GM21528 (cell line): ENCODE measurements around the gene MTG2.

Source experiments
- ATAC-seq: cut with Tn5 transposase; IDR thresholded peaks from one replicate; pipeline ENCODE4 v1.9.1; 2021; ENCODE audit warnings: mild to moderate bottlenecking, moderate library complexity; ENCODE audit not compliant: unreplicated experiment, low FRiP score

MTG2 gene

GRCh38 chr20:62216636-62217566 lies 34.1 kb downstream of the MTG2 start:
- ATAC-seq, result no peak

- no peak for ATAC-seq
These were observed 35.3 kb downstream of the MTG2 start for GRCh38 chr20:62217913-62218773.

- no peak for ATAC-seq
These were observed 36.5 kb downstream of the MTG2 start for GRCh38 chr20:62219101-62219991.

- no peak for ATAC-seq
These were observed 37.3 kb downstream of the MTG2 start, which contains the start of gene HRH3 for GRCh38 chr20:62219992-62220665. HRH3 (minus strand) TSS chr20:62220278; CDS start chr20:62219970, 308 bp downstream.

- ATAC-seq, result no peak
These were observed 38.1 kb downstream of the MTG2 start for GRCh38 chr20:62220666-62221568.

- ATAC-seq, result no peak
These were observed 39.5 kb downstream of the MTG2 start for GRCh38 chr20:62222266-62222850.

- no peak for ATAC-seq
These were observed 40.1 kb downstream of the MTG2 start for GRCh38 chr20:62222972-62223371.

DNA sequence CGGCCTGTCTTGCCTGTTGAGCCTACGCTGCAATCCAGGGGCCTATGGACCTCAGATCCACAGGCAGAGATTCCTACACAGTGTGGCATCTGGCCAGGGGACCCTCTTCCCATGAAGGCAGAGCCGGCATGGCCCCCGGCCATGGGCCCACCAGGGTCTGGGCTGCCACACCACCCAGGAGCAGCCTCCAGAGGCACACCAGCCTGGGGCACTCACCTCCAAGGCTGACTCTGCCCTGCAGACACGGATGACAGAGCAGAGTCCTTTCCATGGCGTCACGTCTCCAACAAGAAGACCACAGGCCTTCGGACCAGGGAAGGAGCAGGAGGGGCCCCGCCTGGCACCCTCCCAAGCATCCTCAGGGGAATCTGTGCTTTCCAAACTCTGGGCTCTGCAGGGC lies 40.7 kb downstream of the MTG2 start:
- no peak for ATAC-seq

DNA sequence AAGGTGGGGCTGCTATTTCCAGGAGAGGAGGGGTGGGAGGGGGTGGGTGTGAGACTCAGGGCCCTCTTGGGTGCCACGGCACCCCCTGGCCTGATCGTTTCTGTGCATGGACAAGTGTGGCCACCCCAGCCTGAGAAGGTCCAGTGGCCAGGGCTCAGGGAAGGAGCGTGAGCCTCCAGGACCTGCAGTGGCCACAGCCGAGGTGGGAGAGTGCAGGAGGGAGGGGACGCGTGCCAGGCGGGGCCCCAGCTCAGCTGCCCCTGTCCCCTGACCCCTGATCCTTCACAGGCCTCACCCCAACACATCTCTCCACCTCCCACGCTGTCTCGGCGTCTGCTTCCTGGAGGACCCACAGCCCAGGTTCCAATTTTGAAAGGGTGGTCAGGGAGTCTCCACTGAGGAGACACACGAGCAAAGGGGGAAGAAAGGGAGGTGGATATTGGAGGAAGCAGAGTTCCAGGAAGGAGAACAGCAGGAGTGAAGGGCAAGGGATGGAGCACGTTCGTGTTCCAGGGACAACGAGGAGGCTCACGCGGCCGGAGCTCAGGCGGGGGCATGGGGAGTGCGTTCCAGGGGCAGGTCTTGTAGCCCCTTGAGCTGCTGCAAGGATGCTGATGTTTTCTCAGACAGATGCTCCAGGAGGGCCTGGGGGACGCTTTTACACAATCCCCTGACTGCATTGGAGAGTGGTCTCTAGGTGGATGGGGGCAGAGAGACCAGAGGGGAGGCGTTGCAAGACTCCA lies 41.5 kb downstream of the MTG2 start:
- ATAC-seq, result no peak

GRCh38 chr20:62225026-62225425 lies 42.2 kb downstream of the MTG2 start:
- ATAC-seq, result no peak

DNA sequence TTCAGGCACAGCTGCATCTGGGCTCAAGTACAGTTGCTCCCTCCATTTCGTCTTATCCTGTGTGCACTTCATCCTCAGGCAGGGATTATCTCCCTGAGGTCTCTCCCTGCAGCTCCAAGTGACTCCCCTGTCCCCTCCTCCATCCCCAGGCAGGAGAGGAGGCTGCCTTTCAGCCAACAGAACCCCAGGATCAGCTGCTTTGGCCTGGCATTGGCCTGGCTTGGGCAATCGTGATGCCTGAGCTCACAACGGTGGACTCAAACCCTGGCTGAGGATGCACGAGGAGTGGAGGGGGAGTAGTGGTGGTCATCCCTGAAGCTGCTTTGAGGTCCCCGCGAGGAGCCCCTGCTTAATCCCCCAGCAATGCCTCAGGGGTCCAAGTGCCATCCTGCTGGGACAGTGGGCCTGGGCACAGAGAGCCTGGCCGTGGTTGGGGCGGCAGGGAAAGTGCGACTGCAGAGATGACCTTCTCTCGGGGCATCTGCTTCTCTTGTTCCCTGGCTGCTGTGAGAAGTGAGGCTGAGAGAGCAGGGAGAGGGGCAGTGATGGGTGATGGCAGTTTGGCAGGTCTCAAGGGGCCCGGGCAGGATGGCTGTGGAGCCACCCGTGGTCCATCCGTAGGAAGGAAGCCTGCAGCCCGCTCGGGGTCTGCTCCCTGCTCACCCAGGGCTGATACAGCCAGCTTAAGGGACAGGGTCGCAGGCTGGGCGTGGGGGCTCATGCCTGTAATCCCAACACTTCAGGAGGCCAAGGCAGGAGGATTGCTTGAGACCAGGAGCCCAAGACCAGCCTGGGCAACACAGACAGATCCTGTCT lies 43.2 kb downstream of the MTG2 start:
- ATAC-seq, result no peak

DNA sequence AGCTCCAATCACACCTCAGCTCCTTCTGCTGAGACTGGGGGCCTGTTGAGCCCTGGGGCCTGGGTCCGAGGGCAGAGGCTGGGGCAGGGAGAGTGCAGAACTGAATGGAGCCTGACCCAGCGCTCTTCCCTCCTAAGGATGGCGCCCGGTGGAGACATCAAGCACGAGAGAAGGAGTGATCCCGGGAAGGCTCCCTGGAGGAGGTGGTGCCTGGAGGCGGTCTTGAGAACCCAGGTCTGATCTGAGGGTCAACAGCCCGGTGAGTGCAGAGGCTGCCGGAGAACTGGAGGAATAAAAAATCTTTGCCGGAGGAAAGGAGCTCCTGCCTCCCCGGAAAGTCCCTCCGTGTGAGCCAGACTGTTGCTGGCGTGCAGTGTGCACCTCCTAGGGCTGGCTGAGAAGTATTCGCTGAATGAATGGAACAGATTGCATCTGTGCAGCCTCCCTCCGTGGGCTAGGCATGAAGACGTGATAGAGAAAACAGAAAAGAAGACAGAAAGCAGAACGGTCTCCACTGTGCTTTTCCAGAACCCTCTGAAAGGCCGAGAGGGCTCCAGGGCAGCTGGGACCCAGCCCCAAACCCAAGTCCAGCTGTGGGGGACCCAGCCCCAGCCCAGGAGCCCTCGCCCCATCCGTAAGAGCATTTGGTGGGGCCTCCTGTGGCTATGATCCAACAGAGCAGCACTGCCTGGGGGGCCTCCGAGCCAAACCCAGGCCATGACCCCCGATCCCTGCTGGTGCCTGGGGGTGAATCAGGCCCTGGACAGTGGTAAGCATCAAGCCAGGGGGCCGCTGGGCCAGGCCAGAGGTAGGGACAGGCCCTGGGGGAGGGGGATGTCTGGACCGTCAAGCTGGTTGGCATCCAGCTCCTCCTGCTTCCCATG lies 44.1 kb downstream of the MTG2 start:
- ATAC-seq, result no peak

DNA sequence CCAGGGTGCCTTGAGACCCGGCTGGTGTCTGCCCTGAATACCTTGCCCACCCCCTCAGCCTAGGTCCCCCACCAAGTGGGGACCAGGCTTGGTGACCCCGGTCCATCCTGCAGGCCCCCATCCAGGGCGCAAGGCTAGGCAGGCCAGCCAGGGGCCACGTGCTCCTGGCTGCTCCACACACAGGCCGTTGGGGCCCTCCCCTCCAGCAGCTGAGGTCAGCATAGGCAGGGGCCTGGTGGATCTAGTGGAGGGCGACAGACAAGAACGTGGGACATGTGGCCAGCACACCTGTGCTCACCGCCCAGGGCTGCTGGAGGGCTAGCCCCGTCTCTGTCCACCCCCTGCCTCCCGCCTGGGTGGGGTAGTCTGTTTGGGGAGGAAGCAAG lies 44.8 kb downstream of the MTG2 start:
- ATAC-seq, result no peak

- no peak for ATAC-seq
These were observed 45.4 kb downstream of the MTG2 start for GRCh38 chr20:62227977-62228958.
